H1 (cell line): Measurements from ENCODE around the gene KCND3. TPM values are rescaled to one million over a fixed set of nuclear protein-coding genes. Genes with fewer than 3 reads are reported as not detected.

Experiments used
- CTCF ChIA-PET: fragments of 300-600 bp; sonication (Branson Sonifier 250); formaldehyde crosslinking; loops from one replicate; lab custom pipeline; 2021; ENCODE audit not compliant: partially characterized antibody; lab: Charles Lee
- POLR2A ChIA-PET: fragments of 300-600 bp; sonication (Branson Sonifier 250); formaldehyde crosslinking; loops from one replicate; lab custom pipeline; 2021; ENCODE audit warnings: inconsistent platforms; ENCODE audit not compliant: partially characterized antibody; lab: Charles Lee
- DNase-seq, 2 experiments: peaks; one replicate each; pipeline versions ENCODE4 v3.0.0 to v3.0.0-alpha.2; 2010 to 2022; ENCODE audit warnings: low spot score in 2 of 2, low read depth in 1 of 2, mixed read lengths in 1 of 2
- FAIRE-seq: peaks from 2 replicates; lab custom pipeline; 2011; peaks lifted over from hg19 to GRCh38; lab: Jason Lieb, UNC
- H2AFZ ChIP-seq: 2 replicates; pipeline ENCODE4 v1.8.1; 2012; ENCODE audit warnings: low read length, inconsistent platforms
- H2AK5ac ChIP-seq: 2 replicates; pipeline ENCODE4 v1.6.1; 2013; ENCODE audit warnings: low read depth, low read length
- H2BK120ac ChIP-seq: replicated peaks from 2 replicates; pipeline ENCODE3; 2013; ENCODE audit warnings: low read depth, low read length, inconsistent platforms
- H2BK12ac ChIP-seq: 2 replicates; pipeline ENCODE4 v1.6.1; 2013; ENCODE audit warnings: low read depth, low read length
- H2BK15ac ChIP-seq: 2 replicates; pipeline ENCODE4 v1.6.1; 2013; ENCODE audit warnings: low read length
- H2BK20ac ChIP-seq: 2 replicates; pipeline ENCODE4 v1.6.1; 2013; ENCODE audit warnings: low read length
- H2BK5ac ChIP-seq: 2 replicates; pipeline ENCODE4 v1.6.1; 2013; ENCODE audit warnings: low read depth, low read length
- H3K14ac ChIP-seq: 2 replicates; pipeline ENCODE4 v1.6.1; 2013; ENCODE audit warnings: inconsistent platforms; ENCODE audit not compliant: insufficient read length
- H3K18ac ChIP-seq: 2 replicates; pipeline ENCODE4 v1.6.1; 2013; ENCODE audit warnings: low read length; ENCODE audit errors: extremely low read depth
- H3K23ac ChIP-seq: 2 replicates; pipeline ENCODE4 v1.6.1; 2013; ENCODE audit warnings: inconsistent platforms; ENCODE audit not compliant: insufficient read length
- H3K23me2 ChIP-seq: 2 replicates; pipeline ENCODE4 v1.6.1; 2013; ENCODE audit warnings: low read depth, low read length
- H3K27ac ChIP-seq: 2 replicates; pipeline ENCODE4 v1.6.1; 2011; ENCODE audit warnings: low read depth, low read length, inconsistent platforms
- H3K27me3 ChIP-seq, 4 experiments: replicated peaks in 1 of 4; 1 replicate in 1 of 4; 2 replicates in 3 of 4; pipeline versions ENCODE4 v1.6.1 to v1.8.1; 2011 to 2013; ENCODE audit warnings: low read length in 3 of 4, mild to moderate bottlenecking in 3 of 4, inconsistent platforms in 2 of 4, mixed read lengths in 2 of 4, moderate library complexity in 1 of 4; ENCODE audit not compliant: control insufficient read depth in 3 of 4, insufficient read depth in 3 of 4; ENCODE audit errors: extremely low read depth in 1 of 4
- H3K36me3 ChIP-seq, 4 experiments: 2 replicates each; pipeline versions ENCODE4 v1.6.1 to v1.8.1; 2011 to 2013; ENCODE audit warnings: mild to moderate bottlenecking in 4 of 4, low read length in 3 of 4, moderate library complexity in 2 of 4, control low read depth in 1 of 4, inconsistent platforms in 1 of 4; ENCODE audit not compliant: insufficient read depth in 4 of 4, control insufficient read depth in 2 of 4
- H3K4ac ChIP-seq: replicated peaks from 2 replicates; pipeline ENCODE3; 2013; ENCODE audit warnings: low read length, low read depth, mixed read lengths, inconsistent platforms; ENCODE audit not compliant: insufficient read length
- H3K4me1 ChIP-seq, 4 experiments: replicated peaks in 1 of 4; 1 replicate in 1 of 4; 2 replicates in 3 of 4; pipeline versions ENCODE4 v1.6.1 to v1.8.1; 2011 to 2013; ENCODE audit warnings: low read length in 3 of 4, inconsistent platforms in 2 of 4, mixed read lengths in 1 of 4; ENCODE audit not compliant: insufficient read depth in 4 of 4, control insufficient read depth in 3 of 4
- H3K4me2 ChIP-seq, 2 experiments: 2 replicates each; pipeline versions ENCODE4 v1.6.1 to v1.8.1; 2011 to 2013; ENCODE audit warnings: low read depth in 2 of 2, low read length in 2 of 2, control low read depth in 1 of 2, inconsistent platforms in 1 of 2, mild to moderate bottlenecking in 1 of 2; ENCODE audit not compliant: insufficient read depth in 1 of 2
- H3K4me3 ChIP-seq, 4 experiments: fragments of 200-600, 300-600 bp in 1 of 4; sonication (generic), shearing (Covaris generic), sonication (Bioruptor Twin) in 1 of 4; 2 replicates each; pipeline versions ENCODE4 v1.5.1 to v1.8.1; 2011 to 2016; ENCODE audit warnings: low read length in 4 of 4, low read depth in 3 of 4, control low read depth in 2 of 4, inconsistent platforms in 2 of 4, mild to moderate bottlenecking in 2 of 4, mixed read lengths in 1 of 4, moderate library complexity in 1 of 4; ENCODE audit not compliant: insufficient read depth in 2 of 4; ENCODE audit errors: extremely low read depth in 1 of 4
- H3K56ac ChIP-seq: replicated peaks from 2 replicates; pipeline ENCODE3; 2013; ENCODE audit warnings: low read depth, mild to moderate bottlenecking, mixed read lengths, low read length, inconsistent platforms; ENCODE audit not compliant: insufficient read length
- H3K79me1 ChIP-seq: 2 replicates; pipeline ENCODE4 v1.6.1; 2013; ENCODE audit warnings: low read depth, low read length, control low read depth
- H3K79me2 ChIP-seq, 2 experiments: 2 replicates each; pipeline versions ENCODE4 v1.6.1 to v1.8.1; 2012 to 2013; ENCODE audit warnings: low read length in 2 of 2, mild to moderate bottlenecking in 2 of 2, inconsistent platforms in 1 of 2; ENCODE audit not compliant: insufficient read depth in 2 of 2, control insufficient read depth in 1 of 2
- H3K9ac ChIP-seq, 4 experiments: replicated peaks in 1 of 4; 1 replicate in 1 of 4; 2 replicates in 3 of 4; pipeline versions ENCODE4 v1.6.1 to v1.8.1; 2011 to 2013; ENCODE audit warnings: low read depth in 3 of 4, low read length in 3 of 4, control low read depth in 2 of 4, mild to moderate bottlenecking in 2 of 4, moderate library complexity in 2 of 4, inconsistent platforms in 1 of 4; ENCODE audit errors: extremely low read depth in 1 of 4
- H3K9me3 ChIP-seq, 2 experiments: 2 replicates each; pipeline versions ENCODE4 v1.6.1 to v1.8.1; 2012 to 2013; ENCODE audit warnings: mild to moderate bottlenecking in 2 of 2, moderate library complexity in 2 of 2, control low read depth in 1 of 2, inconsistent platforms in 1 of 2, low read depth in 1 of 2, low read length in 1 of 2, mixed read lengths in 1 of 2; ENCODE audit not compliant: insufficient read depth in 2 of 2
- H4K20me1 ChIP-seq, 2 experiments: replicated peaks in 1 of 2; 2 replicates each; pipeline versions ENCODE3 to v1.8.1; 2011 to 2013; ENCODE audit warnings: inconsistent platforms in 2 of 2, low read length in 2 of 2, mild to moderate bottlenecking in 1 of 2; ENCODE audit not compliant: insufficient read depth in 2 of 2, control insufficient read depth in 1 of 2
- H4K5ac ChIP-seq: 2 replicates; pipeline ENCODE4 v1.6.1; 2013; ENCODE audit warnings: low read length, low read depth, mixed read lengths, inconsistent platforms; ENCODE audit not compliant: insufficient read length
- H4K8ac ChIP-seq: 2 replicates; pipeline ENCODE4 v1.8.0; 2013; ENCODE audit warnings: mild to moderate bottlenecking, moderate library complexity, low read length, inconsistent platforms; ENCODE audit not compliant: insufficient read depth; ENCODE audit errors: extremely low read depth
- H4K91ac ChIP-seq: replicated peaks from 2 replicates; pipeline ENCODE3; 2013; ENCODE audit warnings: low read length, mixed read lengths, inconsistent platforms; ENCODE audit not compliant: insufficient read length
- RAD21 ChIP-seq, 2 experiments: IDR thresholded peaks in 1 of 2; conservative IDR thresholded peaks in 1 of 2; 2 replicates each; pipeline ENCODE4 v1.6.1; 2011; ENCODE audit warnings: low read depth in 2 of 2, low read length in 2 of 2, improper control_type of control experiment in 1 of 2, inconsistent platforms in 1 of 2, mild to moderate bottlenecking in 1 of 2, moderate library complexity in 1 of 2
- WGBS, 2 experiments: shearing (Covaris generic) in 1 of 2; methylation state at CpG; one replicate each; pipeline versions ENCODE4 v1.1.6 to v1.1.7; 2013 to 2015; ENCODE audit warnings: low lambda C conversion rate in 2 of 2, mixed read lengths in 2 of 2, inconsistent platforms in 1 of 2, low coverage in 1 of 2, missing lambda C conversion rate in 1 of 2; ENCODE audit not compliant: insufficient replicate concordance in 2 of 2, insufficient coverage in 1 of 2, insufficient read length in 1 of 2; ENCODE audit errors: extremely low coverage in 1 of 2, missing lambda C conversion rate in 1 of 2; 5-methylcytosine and 5-hydroxymethylcytosine counted together
- polyA plus RNA-seq, 7 experiments: library from polyadenylated mRNA; depleted of rRNA in 3 of 7; stranded (reverse) in 5 of 7; unstranded in 2 of 7; fragments of >200 nt in 5 of 7; fragments of 200-250 nt in 2 of 7; gene quantifications; 1 replicate in 5 of 7; 2 replicates in 1 of 7; 4 replicates in 1 of 7; pipeline versions ENCODE4 v1.2.1 to v1.2.3, GENCODE V29; 2011 to 2013; ENCODE audit warnings: missing spikeins in 2 of 7, mixed read lengths in 2 of 7
- total RNA-seq: library from RNA; stranded (reverse); fragmentation: NEBNext Ultra II Directional; extraction: Animal tissue kit (Norgen Biotek cat#: 25700); gene quantifications from 2 replicates; pipeline ENCODE4 v1.2.1, GENCODE V29; 2021

Gene KCND3
- total and polyA plus RNA-seq, 2 of the 8 experiments (the other 6 are each of a cell fraction or from before 2014, with no cell fraction given) = 0.14 to 0.48 TPM

GRCh38 chr1:111762332-111762731 is 227.1 kb downstream of the KCND3 start:
- TF ChIP-seq RAD21 (IDR thresholded peaks at IDR 0.05 in 1 of 2, conservative IDR thresholded peaks at IDR 0.05 in 1 of 2; ENCODE audit: low read depth in 2 of 2, low read length in 2 of 2) = no peak
- Histone ChIP-seq H4K5ac (no peak overlapping the region), H3K14ac (no peak overlapping the region), H3K79me2 (peaks cover 0 to 17% of the 10 kb centered on the region in 2 experiments; a peak in 2 of 4 replicates), H3K4me1 (no peaks in the 10 kb centered on the region), H2BK5ac (no peak overlapping the region), H3K4me2 (no peak overlapping the region), H3K4me3 (no peak overlapping the region), H2BK12ac (no peak overlapping the region), H2BK15ac (no peak overlapping the region), H3K9ac (no peak overlapping the region), H3K23ac (no peak overlapping the region), H3K27ac (no peak overlapping the region), H3K18ac (no peak overlapping the region), H3K56ac (no peak overlapping the region), H4K8ac (no peak overlapping the region), H2BK120ac (no peak overlapping the region), H4K91ac (no peak overlapping the region), H3K79me1 (no peaks in the 10 kb centered on the region; the same call in 1 of the 2 replicates), H2AFZ (no peak overlapping the region), H3K27me3 (no peaks in the 10 kb centered on the region), H2BK20ac (no peak overlapping the region), H4K20me1 (no peaks in the 10 kb centered on the region), H2AK5ac (no peak overlapping the region), H3K23me2 (no peaks in the 10 kb centered on the region; the same call in 1 of the 2 replicates), H3K4ac (no peak overlapping the region), H3K9me3 (no peaks in the 10 kb centered on the region), H3K36me3 (peaks cover 10 to 84% (median 46%) of the 10 kb centered on the region in 4 experiments)
- 89% methylated on average over 2 of the region's 2 CpGs; no CpG with 5 or more reads in 1 of the 2 experiments for WGBS, 2 experiments
- CTCF ChIA-PET = interaction anchor here (0.6 to 40.4 kb wide), 3 partner anchors 33 to 240 kb away, joined by 3 to 1070 read pairs (median 3); partner anchors contain the start of gene INKA2
- POLR2A ChIA-PET = interaction anchor here (0.7 to 1.3 kb wide), 4 partner anchors 13 to 285 kb away, joined by 3 to 4 read pairs (median 3); no protein-coding TSS in a partner anchor
- DNase-seq = no peak
- FAIRE-seq = no peak
